Liver (tissue), 9 donors: ENCODE results near the gene KIF26B. TPM values are rescaled to one million over a fixed set of nuclear protein-coding genes. Genes with fewer than 3 reads are reported as not detected.

Experiments used
- DNase-seq: peaks from one replicate; pipeline ENCODE4 v3.0.0-alpha.2; 2017; ENCODE audit warnings: low spot score
- H3K27ac ChIP-seq, 2 donors: one replicate each; pipeline ENCODE4 v1.7.0; 2013; ENCODE audit warnings: inconsistent platforms in 2 of 2, low read length in 2 of 2, control low read depth in 1 of 2, low read depth in 1 of 2, mild to moderate bottlenecking in 1 of 2
- H3K27me3 ChIP-seq, 4 donors: one replicate each; pipeline versions ENCODE4 v1.6.1 to v1.7.0; 2013; ENCODE audit warnings: low read length in 3 of 4, inconsistent platforms in 1 of 4, mild to moderate bottlenecking in 1 of 4, moderate library complexity in 1 of 4; ENCODE audit not compliant: control insufficient read depth in 4 of 4, insufficient read depth in 4 of 4
- H3K36me3 ChIP-seq, 4 donors: one replicate each; pipeline versions ENCODE4 v1.6.1 to v1.7.0; 2013; ENCODE audit warnings: low read length in 3 of 4, mild to moderate bottlenecking in 3 of 4, low read depth in 1 of 4, moderate library complexity in 1 of 4; ENCODE audit not compliant: control insufficient read depth in 4 of 4, insufficient read depth in 3 of 4
- H3K4me1 ChIP-seq, 4 donors: one replicate each; pipeline versions ENCODE4 v1.6.1 to v1.7.0; 2013; ENCODE audit warnings: low read length in 3 of 4, mild to moderate bottlenecking in 3 of 4, moderate library complexity in 1 of 4; ENCODE audit not compliant: control insufficient read depth in 4 of 4, insufficient read depth in 4 of 4
- H3K4me3 ChIP-seq, 3 donors: one replicate each; pipeline versions ENCODE4 v1.6.1 to v1.7.0; 2013; ENCODE audit warnings: low read length in 3 of 3, control low read depth in 1 of 3, low read depth in 1 of 3, mild to moderate bottlenecking in 1 of 3
- H3K9ac ChIP-seq, 2 donors: one replicate each; pipeline ENCODE4 v1.7.0; 2013; ENCODE audit warnings: low read length in 2 of 2, mild to moderate bottlenecking in 2 of 2, moderate library complexity in 2 of 2, control low read depth in 1 of 2, low read depth in 1 of 2
- H3K9me3 ChIP-seq, 4 donors: one replicate each; pipeline versions ENCODE4 v1.6.1 to v1.7.0; 2013; ENCODE audit warnings: low read length in 3 of 4; ENCODE audit not compliant: control insufficient read depth in 4 of 4
- EGR1 ChIP-seq, 2 donors: IDR thresholded peaks; 2 replicates each; pipeline ENCODE4 v1.6.1; 2016 to 2018; ENCODE audit warnings: antibody characterized with exemption in 2 of 2, low read depth in 2 of 2
- FOXA1 ChIP-seq: IDR thresholded peaks from 2 replicates; pipeline ENCODE4 v1.6.1; 2016; ENCODE audit warnings: antibody characterized with exemption
- FOXA2 ChIP-seq: IDR thresholded peaks from 2 replicates; pipeline ENCODE4 v1.6.1; 2016; ENCODE audit warnings: antibody characterized with exemption
- GABPA ChIP-seq, 2 donors: IDR thresholded peaks in 1 of 2; conservative IDR thresholded peaks in 1 of 2; 2 replicates each; pipeline ENCODE4 v1.6.1; 2016; ENCODE audit warnings: antibody characterized with exemption in 2 of 2, mild to moderate bottlenecking in 1 of 2, moderate library complexity in 1 of 2
- NR2F2 ChIP-seq: IDR thresholded peaks from 2 replicates; pipeline ENCODE4 v1.6.1; 2016; ENCODE audit warnings: antibody characterized with exemption
- RXRA ChIP-seq, 2 donors: IDR thresholded peaks; 2 replicates each; pipeline ENCODE4 v1.6.1; 2017 to 2018; ENCODE audit warnings: antibody characterized with exemption in 2 of 2, mild to moderate bottlenecking in 1 of 2
- SP1 ChIP-seq: IDR thresholded peaks from 2 replicates; pipeline ENCODE4 v1.6.1; 2018; ENCODE audit warnings: antibody characterized with exemption, mild to moderate bottlenecking
- TAF1 ChIP-seq: conservative IDR thresholded peaks from 2 replicates; pipeline ENCODE4 v1.6.1; 2016; ENCODE audit warnings: antibody characterized with exemption, mild to moderate bottlenecking
- YY1 ChIP-seq: IDR thresholded peaks from 2 replicates; pipeline ENCODE4 v1.6.1; 2016; ENCODE audit warnings: antibody characterized with exemption, mild to moderate bottlenecking
- WGBS: extraction: QIAGEN DNeasy Blood & Tissue Kit; methylation state at CpG from one replicate; pipeline ENCODE4 v1.1.7; 2013; 5-methylcytosine and 5-hydroxymethylcytosine counted together
- polyA plus RNA-seq, 2 donors: library from polyadenylated mRNA; stranded (reverse) in 1 of 2; unstranded in 1 of 2; fragments of 200-250 nt in 1 of 2; fragments of >200 nt in 1 of 2; fragmentation: Nextera tagmentation in 1 of 2; extraction: Ambion mirVana in 1 of 2; gene quantifications; one replicate each; pipeline versions ENCODE4 v1.2.1 to v1.2.3, GENCODE V29; 2013 to 2015
- total RNA-seq, 2 donors: library from RNA; depleted of rRNA; stranded (reverse); fragments of >200 nt; gene quantifications; one replicate each; pipeline ENCODE4 v1.2.3, GENCODE V29; 2014
- TF ChIP-seq, protein P1 (sequence below): fragments of 150-350 bp; IDR thresholded peaks from 2 replicates; pipeline ENCODE4 v1.5.1; 2017; ENCODE audit warnings: improper control_type of control experiment, low read depth, low read length; ENCODE audit not compliant: missing input control
- TF ChIP-seq, protein P2 (sequence below): IDR thresholded peaks from 2 replicates; pipeline ENCODE4 v1.6.1; 2016; ENCODE audit warnings: antibody characterized with exemption, mild to moderate bottlenecking
- TF ChIP-seq, protein P3 (sequence below): IDR thresholded peaks from 2 replicates; pipeline ENCODE4 v1.6.1; 2016; ENCODE audit warnings: antibody characterized with exemption
- TF ChIP-seq, protein P4 (sequence below): IDR thresholded peaks from 2 replicates; pipeline ENCODE4 v1.6.1; 2016; ENCODE audit warnings: antibody characterized with exemption
- TF ChIP-seq, protein P5 (sequence below): IDR thresholded peaks from 2 replicates; pipeline ENCODE4 v1.6.1; 2016; ENCODE audit warnings: antibody characterized with exemption
- donor health status: healthy.
- donor health status: healthy.
- donor health status: healthy.
- donor health status: healthy.
- donor health status: healthy.

Gene KIF26B
- total and polyA plus RNA-seq, 4 donors = 0.10 to 1.7 (median 0.34) TPM

DNA sequence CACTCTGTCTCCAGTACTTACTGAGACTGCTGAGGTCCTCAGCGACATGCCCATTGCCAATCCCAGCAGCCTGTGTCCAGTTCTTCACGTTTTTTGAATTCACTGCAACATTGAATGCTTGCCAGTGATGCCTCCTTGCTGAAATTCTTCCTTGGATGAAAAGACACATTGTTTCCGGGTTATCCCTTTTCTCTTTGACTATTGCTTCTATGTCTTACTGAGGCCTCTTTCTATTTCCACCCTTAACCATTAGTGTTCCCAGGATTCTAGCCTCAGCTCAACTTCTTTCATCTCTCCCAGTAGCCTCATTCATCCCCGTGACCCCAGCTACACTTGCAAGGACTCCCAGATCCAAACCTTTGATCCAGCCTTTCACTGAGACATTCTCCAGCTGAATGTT is 46.5 kb upstream of the KIF26B start:
- H3K27ac ChIP-seq = peak overlapping the region in 1 of 2 donors; percentile 80
- DNase-seq = no peak
- no peak overlapping the region for H3K4me3 ChIP-seq
- TF ChIP-seq NR2F2 (no peak), RXRA (IDR thresholded peaks at IDR 0.05) (no peak), SP1 (no peak), EGR1 (IDR thresholded peaks at IDR 0.05; ENCODE audit: low read depth in 2 of 2) (no peak), FOXA1 (no peak), TAF1 (no peak), FOXA2 (no peak), YY1 (no peak), GABPA (IDR thresholded peaks at IDR 0.05 in 1 of 2, conservative IDR thresholded peaks at IDR 0.05 in 1 of 2) (no peak)
- TF ChIP-seq, protein P1, sequence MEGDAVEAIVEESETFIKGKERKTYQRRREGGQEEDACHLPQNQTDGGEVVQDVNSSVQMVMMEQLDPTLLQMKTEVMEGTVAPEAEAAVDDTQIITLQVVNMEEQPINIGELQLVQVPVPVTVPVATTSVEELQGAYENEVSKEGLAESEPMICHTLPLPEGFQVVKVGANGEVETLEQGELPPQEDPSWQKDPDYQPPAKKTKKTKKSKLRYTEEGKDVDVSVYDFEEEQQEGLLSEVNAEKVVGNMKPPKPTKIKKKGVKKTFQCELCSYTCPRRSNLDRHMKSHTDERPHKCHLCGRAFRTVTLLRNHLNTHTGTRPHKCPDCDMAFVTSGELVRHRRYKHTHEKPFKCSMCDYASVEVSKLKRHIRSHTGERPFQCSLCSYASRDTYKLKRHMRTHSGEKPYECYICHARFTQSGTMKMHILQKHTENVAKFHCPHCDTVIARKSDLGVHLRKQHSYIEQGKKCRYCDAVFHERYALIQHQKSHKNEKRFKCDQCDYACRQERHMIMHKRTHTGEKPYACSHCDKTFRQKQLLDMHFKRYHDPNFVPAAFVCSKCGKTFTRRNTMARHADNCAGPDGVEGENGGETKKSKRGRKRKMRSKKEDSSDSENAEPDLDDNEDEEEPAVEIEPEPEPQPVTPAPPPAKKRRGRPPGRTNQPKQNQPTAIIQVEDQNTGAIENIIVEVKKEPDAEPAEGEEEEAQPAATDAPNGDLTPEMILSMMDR = no peak
- TF ChIP-seq, protein P2, sequence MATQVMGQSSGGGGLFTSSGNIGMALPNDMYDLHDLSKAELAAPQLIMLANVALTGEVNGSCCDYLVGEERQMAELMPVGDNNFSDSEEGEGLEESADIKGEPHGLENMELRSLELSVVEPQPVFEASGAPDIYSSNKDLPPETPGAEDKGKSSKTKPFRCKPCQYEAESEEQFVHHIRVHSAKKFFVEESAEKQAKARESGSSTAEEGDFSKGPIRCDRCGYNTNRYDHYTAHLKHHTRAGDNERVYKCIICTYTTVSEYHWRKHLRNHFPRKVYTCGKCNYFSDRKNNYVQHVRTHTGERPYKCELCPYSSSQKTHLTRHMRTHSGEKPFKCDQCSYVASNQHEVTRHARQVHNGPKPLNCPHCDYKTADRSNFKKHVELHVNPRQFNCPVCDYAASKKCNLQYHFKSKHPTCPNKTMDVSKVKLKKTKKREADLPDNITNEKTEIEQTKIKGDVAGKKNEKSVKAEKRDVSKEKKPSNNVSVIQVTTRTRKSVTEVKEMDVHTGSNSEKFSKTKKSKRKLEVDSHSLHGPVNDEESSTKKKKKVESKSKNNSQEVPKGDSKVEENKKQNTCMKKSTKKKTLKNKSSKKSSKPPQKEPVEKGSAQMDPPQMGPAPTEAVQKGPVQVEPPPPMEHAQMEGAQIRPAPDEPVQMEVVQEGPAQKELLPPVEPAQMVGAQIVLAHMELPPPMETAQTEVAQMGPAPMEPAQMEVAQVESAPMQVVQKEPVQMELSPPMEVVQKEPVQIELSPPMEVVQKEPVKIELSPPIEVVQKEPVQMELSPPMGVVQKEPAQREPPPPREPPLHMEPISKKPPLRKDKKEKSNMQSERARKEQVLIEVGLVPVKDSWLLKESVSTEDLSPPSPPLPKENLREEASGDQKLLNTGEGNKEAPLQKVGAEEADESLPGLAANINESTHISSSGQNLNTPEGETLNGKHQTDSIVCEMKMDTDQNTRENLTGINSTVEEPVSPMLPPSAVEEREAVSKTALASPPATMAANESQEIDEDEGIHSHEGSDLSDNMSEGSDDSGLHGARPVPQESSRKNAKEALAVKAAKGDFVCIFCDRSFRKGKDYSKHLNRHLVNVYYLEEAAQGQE = no peak
- TF ChIP-seq, protein P3, sequence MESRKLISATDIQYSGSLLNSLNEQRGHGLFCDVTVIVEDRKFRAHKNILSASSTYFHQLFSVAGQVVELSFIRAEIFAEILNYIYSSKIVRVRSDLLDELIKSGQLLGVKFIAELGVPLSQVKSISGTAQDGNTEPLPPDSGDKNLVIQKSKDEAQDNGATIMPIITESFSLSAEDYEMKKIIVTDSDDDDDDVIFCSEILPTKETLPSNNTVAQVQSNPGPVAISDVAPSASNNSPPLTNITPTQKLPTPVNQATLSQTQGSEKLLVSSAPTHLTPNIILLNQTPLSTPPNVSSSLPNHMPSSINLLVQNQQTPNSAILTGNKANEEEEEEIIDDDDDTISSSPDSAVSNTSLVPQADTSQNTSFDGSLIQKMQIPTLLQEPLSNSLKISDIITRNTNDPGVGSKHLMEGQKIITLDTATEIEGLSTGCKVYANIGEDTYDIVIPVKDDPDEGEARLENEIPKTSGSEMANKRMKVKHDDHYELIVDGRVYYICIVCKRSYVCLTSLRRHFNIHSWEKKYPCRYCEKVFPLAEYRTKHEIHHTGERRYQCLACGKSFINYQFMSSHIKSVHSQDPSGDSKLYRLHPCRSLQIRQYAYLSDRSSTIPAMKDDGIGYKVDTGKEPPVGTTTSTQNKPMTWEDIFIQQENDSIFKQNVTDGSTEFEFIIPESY = no peak
- TF ChIP-seq, protein P4, sequence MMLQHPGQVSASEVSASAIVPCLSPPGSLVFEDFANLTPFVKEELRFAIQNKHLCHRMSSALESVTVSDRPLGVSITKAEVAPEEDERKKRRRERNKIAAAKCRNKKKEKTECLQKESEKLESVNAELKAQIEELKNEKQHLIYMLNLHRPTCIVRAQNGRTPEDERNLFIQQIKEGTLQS = no peak
- TF ChIP-seq, protein P5, sequence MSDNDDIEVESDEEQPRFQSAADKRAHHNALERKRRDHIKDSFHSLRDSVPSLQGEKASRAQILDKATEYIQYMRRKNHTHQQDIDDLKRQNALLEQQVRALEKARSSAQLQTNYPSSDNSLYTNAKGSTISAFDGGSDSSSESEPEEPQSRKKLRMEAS = no peak
- H3K27me3 ChIP-seq = no peaks in the 10 kb centered on the region
- no peaks in the 10 kb centered on the region for H3K36me3 ChIP-seq
- no peak overlapping the region for H3K9ac ChIP-seq
- WGBS = 85% methylated on average over 4 of the region's 4 CpGs
- no peaks in the 10 kb centered on the region for H3K9me3 ChIP-seq
- peaks cover 2 to 9% (median 4%) of the 10 kb centered on the region in 4 donors for H3K4me1 ChIP-seq

DNA sequence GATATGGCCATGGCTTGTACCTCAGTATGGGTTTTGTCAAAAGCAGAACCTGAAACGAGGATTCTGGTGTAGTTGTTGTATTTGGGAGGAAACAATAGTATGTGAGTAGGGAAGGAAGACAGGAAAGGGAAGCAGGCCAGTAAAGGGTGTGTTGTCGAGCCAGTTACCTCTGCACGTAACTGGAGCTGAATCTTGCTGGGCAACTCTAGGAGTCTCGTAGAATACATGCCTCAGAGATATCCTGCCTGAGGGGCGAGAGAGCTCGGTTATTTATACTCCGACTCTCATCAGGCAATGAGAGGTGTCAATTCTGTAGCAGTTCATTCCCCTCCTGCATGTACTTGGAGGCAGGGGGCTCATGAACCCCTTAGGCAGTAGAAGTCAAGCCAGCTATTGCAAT is 45.9 kb upstream of the KIF26B start:
- no peak overlapping the region for H3K4me3 ChIP-seq
- H3K4me1 ChIP-seq = peaks cover 2 to 9% (median 4%) of the 10 kb centered on the region in 4 donors
- TF ChIP-seq TAF1 (no peak), SP1 (no peak)
- TF ChIP-seq, protein P5 = no peak
- TF ChIP-seq, protein P1 = no peak
- no peaks in the 10 kb centered on the region for H3K36me3 ChIP-seq
- no peaks in the 10 kb centered on the region for H3K9me3 ChIP-seq
- H3K27ac ChIP-seq = no peak overlapping the region
- H3K9ac ChIP-seq = no peak overlapping the region
- no peak for DNase-seq
- WGBS = 80% methylated on average over 7 of the region's 7 CpGs
- H3K27me3 ChIP-seq = no peaks in the 10 kb centered on the region
